GM04504 (cell line): ENCODE data around the gene MYL11.
"Not testable (repeated sequence)": the region's sequence is repeated elsewhere in the genome, so short reads cannot be mapped to it uniquely, and the experiment has no call there.

Experiments used
- DNase-seq: peaks from one replicate; pipeline ENCODE4 v3.0.0-alpha.2; 2012; ENCODE audit warnings: low read depth

Gene MYL11

GRCh38 chr16:30374538-30374937 is at the start of gene MYL11:
Gene MYL11 (plus strand): TSS chr16:30374802. CDS start chr16:30374858, 56 bp downstream.
- no peak for DNase-seq

- peak; percentile 58 for DNase-seq
Measured at GRCh38 chr16:30334473-30334989, 40.1 kb upstream of the MYL11 start.

GRCh38 chr16:30335028-30335597 is 39.5 kb upstream of the MYL11 start:
- DNase-seq, result peak; percentile 48

- no peak for DNase-seq
Measured at GRCh38 chr16:30335598-30336474, 38.8 kb upstream of the MYL11 start.

- DNase-seq, result not testable (repeated sequence)
Measured at GRCh38 chr16:30337964-30338357, 36.6 kb upstream of the MYL11 start.

GRCh38 chr16:30338715-30339114 is 35.9 kb upstream of the MYL11 start:
- not testable (repeated sequence) for DNase-seq

- DNase-seq, result no peak
Measured at GRCh38 chr16:30340621-30341020, 34.0 kb upstream of the MYL11 start.

GRCh38 chr16:30341971-30342370 is 32.6 kb upstream of the MYL11 start:
- DNase-seq, result not testable (repeated sequence)

GRCh38 chr16:30342751-30343490 is 31.7 kb upstream of the MYL11 start:
- DNase-seq, result no peak

- not testable (repeated sequence) for DNase-seq
Measured at GRCh38 chr16:30343491-30343820, 31.1 kb upstream of the MYL11 start.

- DNase-seq, result no peak
Measured at GRCh38 chr16:30346286-30346685, 28.3 kb upstream of the MYL11 start.

GRCh38 chr16:30348113-30348512 is 26.5 kb upstream of the MYL11 start:
- no peak for DNase-seq

GRCh38 chr16:30348929-30349328 is 25.7 kb upstream of the MYL11 start:
- no peak for DNase-seq

GRCh38 chr16:30349675-30350074 is 24.9 kb upstream of the MYL11 start:
- no peak for DNase-seq

- no peak for DNase-seq
Measured at GRCh38 chr16:30350134-30350871, 24.3 kb upstream of the MYL11 start.

GRCh38 chr16:30351001-30351441 is 23.6 kb upstream of the MYL11 start:
- no peak for DNase-seq

- peak; percentile 89 for DNase-seq
Measured at GRCh38 chr16:30351586-30352419, 22.8 kb upstream of the MYL11 start.

- DNase-seq, result no peak
Measured at GRCh38 chr16:30352488-30353401, 21.9 kb upstream of the MYL11 start.

GRCh38 chr16:30353438-30354129 is 21.0 kb upstream of the MYL11 start:
- no peak for DNase-seq
